Sigmoid colon (tissue), 4 donors: ENCODE results near the gene ZBTB7A.

ENCODE experiments used
- CTCF ChIP-seq, 4 experiments: fragments of 450-650 bp in 3 of 4; fragments of 200-600 bp in 1 of 4; IDR thresholded peaks; one replicate each; pipeline ENCODE4 v1.5.1; 2016 to 2019; ENCODE audit warnings: antibody characterized with exemption in 4 of 4, mild to moderate bottlenecking in 3 of 4, moderate library complexity in 2 of 4
- EP300 ChIP-seq, 4 donors: sonication (generic); formaldehyde crosslinking; IDR thresholded peaks; one replicate each; pipeline ENCODE4 v1.6.1; 2017; ENCODE audit warnings: antibody characterized with exemption in 4 of 4
- POLR2A ChIP-seq, 2 donors: fragments of 450-650 bp; IDR thresholded peaks; one replicate each; pipeline ENCODE4 v1.6.1; 2016; ENCODE audit warnings: antibody characterized with exemption in 2 of 2, mild to moderate bottlenecking in 2 of 2, moderate library complexity in 2 of 2
- POLR2AphosphoS5 ChIP-seq, 4 donors: sonication (generic); formaldehyde crosslinking; IDR thresholded peaks; one replicate each; pipeline ENCODE4 v1.6.1; 2017; ENCODE audit warnings: antibody characterized with exemption in 4 of 4

DNA sequence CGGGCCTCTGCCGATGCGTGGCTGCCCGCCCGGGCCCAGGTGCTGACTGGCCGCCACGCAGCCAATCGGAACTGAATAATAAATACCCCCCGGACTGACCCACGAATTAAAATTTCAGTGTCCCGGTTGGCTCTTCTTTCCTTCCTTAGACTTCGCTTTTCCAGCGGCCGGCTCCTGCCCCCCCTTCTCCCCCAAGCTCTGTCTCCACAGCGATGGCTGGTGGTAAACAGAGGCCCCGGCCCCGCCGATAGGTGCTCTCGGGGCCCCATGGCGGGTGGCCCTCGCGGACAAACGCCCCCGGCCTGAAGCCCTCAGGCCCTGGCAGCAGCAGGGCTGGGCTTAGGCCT, 2.6 kb downstream of the ZBTB7A start:
- no peak for TF ChIP-seq CTCF (IDR thresholded peaks at IDR 0.05)
- peak in 3 of 4 donors; percentile 3 to 73 (median 13) for TF ChIP-seq POLR2AphosphoS5 (IDR thresholded peaks at IDR 0.05)
- TF ChIP-seq POLR2A (IDR thresholded peaks at IDR 0.05) = peak in 1 of 2 donors; percentile 7
- no peak for TF ChIP-seq EP300 (IDR thresholded peaks at IDR 0.05)
